ENCODE measurements around the gene ADAMTS12.

Gene ADAMTS12

GRCh38 chr5:33701251-33701650 lies 190.5 kb downstream of the ADAMTS12 start:
- DNase-seq (ENCODE audit: low read depth) = no peak
- TF ChIP-seq CTCF (IDR thresholded peaks at IDR 0.05; ENCODE audit: control insufficient read depth, extremely low read depth, insufficient read depth) = no peak
- no peak overlapping the region for H3K4me3 ChIP-seq (ENCODE audit: low read depth, low read length)

GRCh38 chr5:33696411-33696810 lies 195.4 kb downstream of the ADAMTS12 start:
- no peak for DNase-seq (ENCODE audit: low read depth)
- H3K4me3 ChIP-seq (ENCODE audit: low read depth, low read length) = no peak overlapping the region
- TF ChIP-seq CTCF (IDR thresholded peaks at IDR 0.05; ENCODE audit: control insufficient read depth, extremely low read depth, insufficient read depth) = no peak

DNA sequence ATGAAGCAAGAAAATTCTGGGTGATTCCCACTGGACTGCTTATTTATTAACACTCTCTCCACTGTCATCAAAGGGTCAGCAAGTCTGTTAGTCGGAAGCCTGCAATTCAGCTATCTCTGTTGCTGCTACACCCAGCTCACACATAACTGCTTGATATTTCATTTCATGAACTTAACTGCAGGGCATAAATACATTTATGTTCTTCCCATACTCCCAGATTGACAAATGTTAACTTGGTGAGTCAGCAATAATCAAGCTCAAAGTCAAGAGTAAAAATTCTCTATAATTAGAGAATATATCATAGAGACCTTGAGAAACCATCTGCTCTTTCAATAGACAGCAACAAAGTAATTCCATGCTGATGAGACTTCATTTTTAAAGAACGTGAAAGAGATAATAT lies 198.8 kb downstream of the ADAMTS12 start:
- DNase-seq (ENCODE audit: low read depth) = no peak
- no peak overlapping the region for H3K4me3 ChIP-seq (ENCODE audit: low read depth, low read length)
- TF ChIP-seq CTCF (IDR thresholded peaks at IDR 0.05; ENCODE audit: control insufficient read depth, extremely low read depth, insufficient read depth) = no peak

GRCh38 chr5:33691856-33692255 lies 199.9 kb downstream of the ADAMTS12 start:
- no peak for DNase-seq (ENCODE audit: low read depth)
- H3K4me3 ChIP-seq (ENCODE audit: low read depth, low read length) = no peak overlapping the region
- TF ChIP-seq CTCF (IDR thresholded peaks at IDR 0.05; ENCODE audit: control insufficient read depth, extremely low read depth, insufficient read depth) = no peak

- no peak overlapping the region for H3K4me3 ChIP-seq (ENCODE audit: low read depth, low read length)
- TF ChIP-seq CTCF (IDR thresholded peaks at IDR 0.05; ENCODE audit: control insufficient read depth, extremely low read depth, insufficient read depth) = no peak
- no peak for DNase-seq (ENCODE audit: low read depth)
These were observed 201.2 kb downstream of the ADAMTS12 start for GRCh38 chr5:33690374-33691135.

- no peak for TF ChIP-seq CTCF (IDR thresholded peaks at IDR 0.05; ENCODE audit: control insufficient read depth, extremely low read depth, insufficient read depth)
- no peak overlapping the region for H3K4me3 ChIP-seq (ENCODE audit: low read depth, low read length)
- DNase-seq (ENCODE audit: low read depth) = no peak
These were observed 203.3 kb downstream of the ADAMTS12 start for GRCh38 chr5:33688526-33688925.

GRCh38 chr5:33688066-33688465 lies 203.7 kb downstream of the ADAMTS12 start:
- no peak for DNase-seq (ENCODE audit: low read depth)
- H3K4me3 ChIP-seq (ENCODE audit: low read depth, low read length) = no peak overlapping the region
- TF ChIP-seq CTCF (IDR thresholded peaks at IDR 0.05; ENCODE audit: control insufficient read depth, extremely low read depth, insufficient read depth) = no peak
